Right hindlimb (tissue), 1 donor: ENCODE results near the gene PEPD.
"Not testable (repeated sequence)": the region's sequence is repeated elsewhere in the genome, so short reads cannot be mapped to it uniquely, and the experiment has no call there.

Source experiments
- DNase-seq: peaks from one replicate; pipeline ENCODE4 v3.0.0-alpha.2; 2018

The PEPD gene

DNA sequence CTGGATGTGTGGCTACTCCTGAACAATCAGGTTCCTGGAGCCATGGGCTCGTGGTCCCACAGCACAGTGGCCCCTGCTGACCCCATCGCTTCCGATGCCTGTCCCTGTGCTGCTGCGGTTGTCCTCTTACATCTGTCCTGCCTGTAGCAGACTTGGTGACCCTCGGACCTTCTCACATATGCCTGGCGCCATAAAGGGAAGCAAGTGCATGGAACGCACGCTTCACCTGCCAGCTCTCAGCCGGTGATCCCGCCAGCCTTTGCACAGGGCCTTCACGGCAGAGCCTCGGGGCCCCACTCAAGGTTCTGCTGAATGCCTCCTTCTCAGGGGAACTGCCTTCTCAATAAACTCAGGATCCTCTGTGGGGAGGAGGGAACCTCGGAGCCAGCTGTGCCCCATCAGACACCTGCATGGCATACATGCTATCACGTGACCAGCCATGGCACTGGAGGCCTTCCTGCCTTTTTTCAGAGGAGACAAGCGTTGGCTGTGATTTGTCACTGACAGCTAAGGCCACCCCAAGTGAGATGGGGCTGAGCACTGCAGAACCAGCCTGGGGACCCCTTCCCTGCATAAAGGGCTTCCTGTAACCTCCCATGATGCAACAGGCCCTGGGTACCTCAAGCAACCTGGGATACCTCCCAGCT lies 24.3 kb downstream of the PEPD start:
- DNase-seq: no peak

DNA sequence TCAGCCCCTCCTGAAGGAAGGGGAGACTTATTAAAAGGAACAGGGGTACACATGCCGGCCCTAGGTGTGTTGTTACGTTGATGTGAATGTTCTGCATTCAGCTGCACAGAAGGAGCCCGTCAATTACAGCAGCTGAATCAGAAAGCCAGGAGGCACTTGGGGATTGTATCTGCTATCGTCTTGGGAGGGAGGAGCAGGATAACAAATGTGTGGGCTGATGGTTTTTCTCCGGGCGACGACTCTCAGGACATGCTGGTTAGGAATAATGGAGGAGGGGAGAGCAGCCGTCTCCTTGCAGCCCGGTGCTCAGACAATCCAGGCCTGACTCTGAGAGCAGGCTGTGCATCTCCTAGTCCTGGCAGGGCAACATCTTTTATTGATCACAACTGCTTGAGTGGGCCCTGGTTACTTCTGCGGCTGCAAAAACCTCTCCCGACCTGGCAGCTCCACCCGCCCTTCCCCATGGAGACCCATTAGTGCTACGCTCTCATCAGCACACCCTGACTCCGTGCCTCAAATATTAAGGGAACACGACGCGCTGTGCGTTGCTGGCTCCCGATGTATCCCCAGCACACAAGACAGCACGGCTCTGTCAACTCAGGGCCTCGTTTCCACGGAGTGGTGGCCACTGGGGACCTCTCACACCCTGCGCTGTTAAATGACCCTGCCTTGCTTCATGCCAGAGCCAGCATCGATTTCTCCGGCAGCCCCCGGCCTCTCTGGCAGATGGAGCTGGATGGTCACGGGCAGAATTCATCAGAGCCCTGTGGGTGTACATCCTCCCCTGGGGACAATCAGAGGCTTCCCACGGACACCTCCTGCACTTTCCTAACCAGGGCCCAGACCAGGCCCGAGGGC lies 25.3 kb downstream of the PEPD start:
- DNase-seq: no peak

DNA sequence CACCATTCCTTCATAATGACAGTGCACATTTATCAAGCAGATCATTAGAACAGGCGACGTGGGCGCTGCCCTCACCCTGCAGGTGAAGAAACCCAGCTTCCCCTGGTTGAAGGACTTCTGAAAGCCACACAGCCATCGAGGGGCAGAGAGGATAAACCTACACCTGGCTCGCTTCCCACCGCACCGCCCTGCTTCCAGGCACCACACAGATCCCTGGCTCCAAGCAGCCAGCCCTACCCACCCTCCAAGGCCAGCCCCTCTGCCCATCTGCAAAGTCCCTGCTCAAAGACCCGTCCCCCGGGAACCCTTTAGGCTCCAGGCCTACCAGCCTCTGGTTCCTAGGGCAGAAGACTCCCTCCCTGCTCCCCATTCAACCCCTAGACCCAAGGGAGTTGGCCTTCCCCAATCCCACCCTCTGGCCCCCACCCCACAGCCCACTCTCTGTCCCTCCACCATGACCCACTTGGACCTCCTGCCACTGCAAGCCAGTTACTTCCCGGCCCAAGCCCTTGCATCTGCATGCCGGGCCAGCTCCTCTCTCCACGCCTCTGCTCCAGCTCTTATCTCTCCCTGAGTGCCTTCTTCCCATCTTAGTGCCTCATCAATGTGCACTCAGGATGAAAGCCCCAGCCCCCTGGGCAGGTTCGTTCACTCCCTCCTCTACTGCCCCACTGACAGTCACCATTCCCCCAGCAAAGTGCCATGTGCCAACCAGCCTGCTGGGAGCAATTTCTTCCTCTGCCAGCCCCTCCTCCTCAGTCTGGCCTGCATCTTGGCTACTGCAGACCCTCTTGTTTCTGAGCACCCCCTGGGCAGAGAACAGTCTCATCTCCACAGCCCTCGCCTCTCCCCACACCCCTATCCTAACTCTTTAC lies 28.0 kb downstream of the PEPD start:
- no peak for DNase-seq

GRCh38 chr19:33492951-33493350 lies 28.6 kb downstream of the PEPD start:
- DNase-seq: no peak

DNA sequence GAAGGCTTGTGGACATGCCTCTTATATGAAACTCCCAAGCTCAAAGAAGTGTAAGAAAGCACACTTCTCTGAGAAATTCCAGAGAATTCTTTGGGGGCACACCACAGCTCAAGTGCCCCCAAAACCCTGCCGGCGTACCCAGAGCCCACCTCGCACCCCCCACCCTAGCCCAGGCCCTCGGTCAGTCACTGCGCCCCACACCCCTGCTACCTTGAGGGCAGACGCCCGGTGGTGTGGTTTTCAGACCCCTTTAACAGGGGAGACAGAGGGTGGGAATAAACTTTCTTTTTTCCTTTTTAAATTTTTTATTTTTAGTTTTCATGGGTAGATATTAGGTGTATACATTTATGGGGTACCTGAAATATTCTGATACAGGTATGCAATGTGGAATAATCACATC lies 29.5 kb downstream of the PEPD start:
- no peak for DNase-seq

- DNase-seq: not testable (repeated sequence)
Observed at GRCh38 chr19:33490596-33490995, 31.0 kb downstream of the PEPD start.

GRCh38 chr19:33490041-33490451 lies 31.5 kb downstream of the PEPD start:
- DNase-seq: no peak

- no peak for DNase-seq
Observed at GRCh38 chr19:33488826-33489225, 32.8 kb downstream of the PEPD start.

GRCh38 chr19:33487901-33488800 lies 33.4 kb downstream of the PEPD start:
- DNase-seq: no peak

DNA sequence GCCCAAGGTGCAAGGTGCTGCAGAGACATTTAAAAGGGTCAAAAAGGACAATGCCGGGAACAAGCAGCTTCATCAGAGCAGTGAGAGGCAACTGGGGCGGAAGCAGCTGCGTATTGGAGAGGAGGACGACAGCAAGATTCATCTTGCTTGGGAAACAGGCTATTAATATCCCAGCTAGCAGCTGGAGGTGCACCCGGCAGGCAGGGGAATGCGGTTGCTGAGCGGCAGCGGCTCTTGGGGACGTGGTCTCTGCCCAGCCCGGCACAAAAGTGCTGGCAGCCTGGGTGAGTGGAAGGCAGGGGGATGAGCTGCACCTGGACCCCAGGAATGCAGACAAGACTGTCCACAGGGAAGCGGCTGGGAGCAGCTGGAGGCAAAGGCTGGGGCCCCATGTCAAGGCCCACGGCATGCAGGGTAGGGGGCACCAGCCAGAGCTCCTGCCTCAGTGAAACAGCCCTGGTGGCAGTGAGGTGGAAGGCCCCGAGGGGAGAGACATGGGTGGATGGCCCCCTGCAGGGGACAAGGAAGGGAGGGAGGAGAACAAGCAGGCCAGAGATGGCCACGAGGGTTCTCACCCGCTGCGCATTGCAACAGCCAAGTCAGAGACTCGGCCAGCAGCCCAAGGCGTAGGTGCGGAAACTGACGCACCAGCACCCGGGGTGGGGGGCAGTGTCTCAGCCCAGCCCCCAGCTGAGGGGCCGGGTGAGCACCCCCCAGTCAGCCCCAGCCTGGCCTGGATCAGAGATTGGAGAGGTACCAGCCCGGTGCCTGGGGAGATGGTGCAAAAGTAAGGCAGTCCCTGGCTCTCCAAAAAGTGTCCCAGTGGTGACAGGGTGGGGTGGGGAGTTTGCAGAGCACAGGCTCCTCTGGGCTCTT lies 34.4 kb downstream of the PEPD start:
- DNase-seq: peak; percentile 77

DNA sequence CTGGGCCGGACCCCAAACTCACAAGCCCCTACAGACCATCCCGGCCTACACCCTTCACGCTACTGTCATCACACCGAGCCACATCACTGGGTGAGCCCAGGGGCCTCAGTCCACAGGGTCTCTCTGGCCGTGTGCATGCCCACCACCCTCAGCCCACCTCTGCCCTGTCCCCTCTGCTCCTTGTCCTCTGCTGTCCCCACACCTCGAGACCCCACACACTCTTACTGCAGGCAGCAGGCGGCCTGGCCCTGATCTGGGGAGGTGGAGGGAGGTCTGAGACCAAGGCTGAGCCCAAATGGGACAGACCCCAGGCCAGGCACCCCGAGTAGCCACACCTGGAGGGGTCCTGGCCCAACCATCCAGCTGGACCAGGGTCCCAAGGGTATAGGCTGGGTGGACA lies 35.2 kb downstream of the PEPD start:
- DNase-seq: no peak

DNA sequence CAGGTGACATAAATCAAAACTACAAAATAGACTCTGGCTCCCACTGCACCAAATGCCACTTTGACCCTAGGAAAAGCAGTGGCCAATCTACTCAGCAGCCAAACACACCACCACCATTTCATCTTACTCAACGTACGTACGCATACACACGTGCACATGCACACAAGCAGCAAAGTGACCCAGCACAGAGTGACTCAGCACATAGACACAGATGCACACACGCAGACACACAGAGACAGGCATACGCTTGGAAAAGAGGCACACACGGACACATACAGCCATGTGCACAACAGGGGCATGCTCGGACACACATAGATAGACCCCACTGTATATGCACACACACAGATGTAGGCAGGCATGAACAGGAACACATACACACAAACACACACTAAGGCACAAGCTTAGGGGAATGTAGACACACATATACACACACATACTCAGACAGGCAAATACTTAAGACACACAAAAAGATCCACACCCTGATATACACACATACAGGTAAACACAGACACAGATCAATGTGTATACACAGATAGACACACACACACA lies 37.3 kb downstream of the PEPD start:
- no peak for DNase-seq

DNA sequence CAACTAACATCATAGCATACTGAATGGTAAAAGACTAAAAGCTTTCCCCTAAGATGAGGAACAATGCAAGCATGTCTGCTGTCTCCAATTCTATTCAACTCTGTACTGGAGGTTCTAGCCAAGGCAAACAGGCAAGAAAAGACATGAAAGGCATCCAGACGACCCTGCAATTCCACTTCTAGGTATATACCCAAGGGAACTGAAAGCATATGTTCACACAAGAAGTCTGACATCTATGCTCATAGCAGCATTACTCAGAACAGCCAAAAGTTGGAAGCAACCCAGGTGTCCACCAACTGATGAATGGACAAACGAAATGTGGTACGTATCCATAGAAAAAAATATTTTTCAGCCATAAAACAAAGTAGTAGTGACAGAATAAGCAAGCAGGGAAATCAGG lies 39.1 kb downstream of the PEPD start:
- DNase-seq: no peak

GRCh38 chr19:33481863-33482262 lies 39.7 kb downstream of the PEPD start:
- DNase-seq: no peak

GRCh38 chr19:33479570-33479969 lies 42.0 kb downstream of the PEPD start:
- not testable (repeated sequence) for DNase-seq

DNA sequence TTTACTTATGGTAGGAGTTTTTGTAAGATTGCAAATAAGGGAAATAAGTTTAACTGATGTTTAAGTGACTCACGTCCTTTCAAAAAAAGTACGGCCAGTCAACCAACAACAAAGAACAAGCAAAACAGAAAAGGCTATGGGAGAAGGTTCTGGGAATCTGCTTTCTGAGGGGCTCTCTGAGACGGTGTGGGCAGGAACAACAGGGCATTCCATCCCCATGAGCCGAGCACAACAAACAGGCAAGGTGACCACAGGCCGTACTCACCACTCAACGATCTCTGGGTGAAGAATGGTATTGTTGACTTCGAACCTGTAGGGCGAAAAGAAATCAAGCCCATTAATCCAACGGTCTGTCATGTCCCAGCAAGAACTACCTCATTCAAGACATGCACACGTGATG lies 43.8 kb downstream of the PEPD start:
- no peak for DNase-seq

DNA sequence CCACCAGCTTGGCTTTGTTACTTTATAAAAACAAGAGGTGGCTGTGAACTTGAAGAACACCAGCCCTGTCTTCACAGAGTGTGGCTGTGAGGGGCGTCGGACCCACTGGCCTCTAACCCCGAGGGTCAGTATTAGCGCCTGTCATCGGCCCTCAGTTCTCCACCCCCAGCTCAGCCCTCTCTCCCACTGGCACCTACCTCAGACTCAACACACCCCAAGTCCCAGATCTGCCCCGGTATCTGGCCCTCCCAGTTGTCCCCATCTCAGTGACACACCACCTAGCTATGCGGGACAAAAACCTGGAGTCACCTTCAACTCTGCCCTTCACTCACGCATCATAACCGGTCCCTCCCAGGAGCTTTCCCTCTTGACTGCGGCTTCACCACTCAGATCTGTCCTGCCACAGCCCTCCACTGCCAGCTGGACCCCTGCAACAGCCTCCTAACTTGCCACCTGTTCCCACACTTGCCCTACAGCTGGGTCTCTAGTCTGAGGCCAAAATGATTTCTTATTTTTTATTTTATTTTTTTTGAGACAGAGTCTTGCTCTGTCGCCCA lies 45.4 kb downstream of the PEPD start:
- DNase-seq: no peak

GRCh38 chr19:33473653-33474305 lies 47.8 kb downstream of the PEPD start:
- no peak for DNase-seq

GRCh38 chr19:33472691-33473652 lies 48.6 kb downstream of the PEPD start:
- no peak for DNase-seq
